Right lobe of liver (tissue), 4 donors: ENCODE data around the gene DOK4.

Experiments
- CTCF ChIP-seq, 4 donors: fragments of 200-600 bp in 3 of 4; fragments of 450-650 bp in 1 of 4; IDR thresholded peaks; one replicate each; pipeline versions ENCODE4 v1.5.1 to v1.8.0; 2016 to 2022; ENCODE audit warnings: antibody characterized with exemption in 4 of 4, mild to moderate bottlenecking in 2 of 4
- POLR2A ChIP-seq: fragments of 450-650 bp; IDR thresholded peaks from one replicate; pipeline ENCODE4 v1.6.1; 2017; ENCODE audit warnings: antibody characterized with exemption, mild to moderate bottlenecking
- donor health status: DM: no; HTN: no; CAD: no.
- donor health status: DM: no; HTN: no; CAD: no.
- donor health status: DM: no; HTN: yes; CAD: no.

- TF ChIP-seq CTCF (IDR thresholded peaks at IDR 0.05), result no peak
- TF ChIP-seq POLR2A, result no peak
Observed at GRCh38 chr16:57426356-57426755, 59.9 kb downstream of the DOK4 start.
